Type B pancreatic cell (in vitro differentiated cells): ENCODE results near the gene C16orf46. TPM values are rescaled to one million over a fixed set of nuclear protein-coding genes. Genes with fewer than 3 reads are reported as not detected.

ENCODE experiments used
- DNase-seq: peaks from one replicate; pipeline ENCODE4 v3.0.0; 2021; ENCODE audit warnings: mixed read lengths; ENCODE audit not compliant: unreplicated experiment; ENCODE audit errors: extremely low spot score
- H3K27ac Mint-ChIP-seq: 2 replicates; pipeline ENCODE4 v1.8.0; 2021; ENCODE audit warnings: mild to moderate bottlenecking, mixed read lengths
- H3K27me3 Mint-ChIP-seq: 2 replicates; pipeline ENCODE4 v1.8.0; 2021; ENCODE audit warnings: mixed read lengths
- H3K36me3 Mint-ChIP-seq: 2 replicates; pipeline ENCODE4 v1.8.0; 2021; ENCODE audit warnings: mixed read lengths
- H3K4me1 Mint-ChIP-seq: one replicate; pipeline ENCODE4 v1.8.0; 2021; ENCODE audit warnings: mixed read lengths; ENCODE audit not compliant: unreplicated experiment
- H3K4me3 Mint-ChIP-seq: 2 replicates; pipeline ENCODE4 v1.8.0; 2021; ENCODE audit warnings: mild to moderate bottlenecking, mixed read lengths
- H3K9me3 Mint-ChIP-seq: 2 replicates; pipeline ENCODE4 v1.8.0; 2021; ENCODE audit warnings: mixed read lengths
- CTCF ChIP-seq: fragments of 200-600 bp; sonication (generic); conservative IDR thresholded peaks from 2 replicates; pipeline ENCODE4 v1.5.0; 2021; ENCODE audit warnings: antibody characterized with exemption, mild to moderate bottlenecking
- total RNA-seq: library from RNA; stranded (reverse); gene quantifications from 2 replicates; pipeline ENCODE4 v1.2.1, GENCODE V29; 2021; ENCODE audit warnings: low replicate concordance

Gene C16orf46
- total RNA-seq, 1 donor from 2014 or later, result 4.4 TPM

DNA sequence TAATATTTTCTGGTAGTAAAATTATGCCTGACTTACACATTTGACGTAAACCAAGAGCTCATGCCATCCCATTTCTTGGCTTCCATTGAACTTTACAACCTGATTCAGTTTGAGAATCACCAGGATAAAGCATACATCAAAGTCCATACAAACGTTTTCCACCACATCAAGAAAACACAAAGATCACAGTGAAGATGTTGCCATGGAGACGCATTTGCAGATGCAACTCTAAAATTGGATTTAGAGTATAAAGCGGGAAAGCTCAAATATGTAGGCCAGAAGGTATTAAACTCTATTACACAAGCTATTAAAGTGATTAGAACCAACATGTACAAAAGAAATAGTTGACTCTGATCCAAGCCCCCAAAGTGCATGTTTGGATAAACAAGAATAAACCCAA, 10.4 kb downstream of the C16orf46 start:
- no peak overlapping the region for H3K27ac Mint-ChIP-seq
- DNase-seq, result no peak
- no peaks in the 10 kb centered on the region for H3K4me1 Mint-ChIP-seq
- no peak overlapping the region for H3K4me3 Mint-ChIP-seq
- H3K36me3 Mint-ChIP-seq, result no peaks in the 10 kb centered on the region
- TF ChIP-seq CTCF, result no peak
- H3K27me3 Mint-ChIP-seq, result no peaks in the 10 kb centered on the region
- no peaks in the 10 kb centered on the region for H3K9me3 Mint-ChIP-seq

GRCh38 chr16:81061871-81062608, 15.0 kb downstream of the C16orf46 start:
- no peaks in the 10 kb centered on the region for H3K4me1 Mint-ChIP-seq
- H3K4me3 Mint-ChIP-seq, result no peak overlapping the region
- H3K27me3 Mint-ChIP-seq, result no peaks in the 10 kb centered on the region
- H3K27ac Mint-ChIP-seq, result no peak overlapping the region
- no peaks in the 10 kb centered on the region for H3K9me3 Mint-ChIP-seq
- peaks cover 3% of the 10 kb centered on the region for H3K36me3 Mint-ChIP-seq
- DNase-seq, result no peak
- no peak for TF ChIP-seq CTCF

- TF ChIP-seq CTCF, result no peak
- peaks cover 3% of the 10 kb centered on the region for H3K36me3 Mint-ChIP-seq
- H3K4me3 Mint-ChIP-seq, result no peak overlapping the region
- H3K4me1 Mint-ChIP-seq, result no peaks in the 10 kb centered on the region
- H3K27me3 Mint-ChIP-seq, result no peaks in the 10 kb centered on the region
- no peak overlapping the region for H3K27ac Mint-ChIP-seq
- no peaks in the 10 kb centered on the region for H3K9me3 Mint-ChIP-seq
- DNase-seq, result no peak
Observed at GRCh38 chr16:81061307-81061640, 15.8 kb downstream of the C16orf46 start.

DNA sequence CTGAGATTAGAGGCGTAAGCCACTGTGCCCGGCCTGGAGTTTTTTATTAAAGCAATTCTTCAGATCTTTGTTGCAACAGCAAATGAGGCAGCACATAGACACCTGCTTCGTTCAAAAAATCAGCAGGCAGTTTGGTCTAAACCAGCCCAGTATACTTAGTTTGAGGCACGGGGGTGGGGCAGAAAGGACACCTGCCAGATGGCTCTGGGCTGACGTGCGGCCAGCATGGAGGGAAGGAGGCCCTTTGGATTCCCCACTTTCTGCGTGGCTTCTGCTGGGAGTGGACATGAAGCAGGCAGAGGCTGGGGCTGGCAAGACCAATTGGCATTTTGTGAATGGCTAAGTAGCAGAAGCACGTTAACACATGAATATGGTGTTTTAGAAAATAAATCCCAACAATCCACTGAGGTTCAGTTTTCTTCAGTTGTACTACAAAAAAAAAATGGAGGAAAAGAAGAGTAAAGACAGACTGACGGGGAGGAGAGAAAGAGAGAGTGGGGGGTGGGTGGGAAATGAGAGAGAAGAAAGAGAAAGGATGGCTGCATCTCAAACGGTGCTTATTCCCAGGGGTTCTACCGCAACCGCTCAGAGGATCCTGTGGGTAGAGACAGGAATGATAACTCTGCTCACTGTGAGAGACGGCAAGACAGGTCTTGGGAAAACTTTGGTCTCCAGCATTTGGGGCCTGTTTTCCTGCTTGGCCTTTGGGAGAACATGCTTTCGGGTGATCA, 16.3 kb downstream of the C16orf46 start:
- Mint-ChIP-seq H3K4me3 (no peak overlapping the region), H3K36me3 (peaks cover 3% of the 10 kb centered on the region), H3K4me1 (no peaks in the 10 kb centered on the region), H3K27ac (no peak overlapping the region), H3K27me3 (no peaks in the 10 kb centered on the region), H3K9me3 (no peaks in the 10 kb centered on the region)
- TF ChIP-seq CTCF, result no peak
- no peak for DNase-seq

DNA sequence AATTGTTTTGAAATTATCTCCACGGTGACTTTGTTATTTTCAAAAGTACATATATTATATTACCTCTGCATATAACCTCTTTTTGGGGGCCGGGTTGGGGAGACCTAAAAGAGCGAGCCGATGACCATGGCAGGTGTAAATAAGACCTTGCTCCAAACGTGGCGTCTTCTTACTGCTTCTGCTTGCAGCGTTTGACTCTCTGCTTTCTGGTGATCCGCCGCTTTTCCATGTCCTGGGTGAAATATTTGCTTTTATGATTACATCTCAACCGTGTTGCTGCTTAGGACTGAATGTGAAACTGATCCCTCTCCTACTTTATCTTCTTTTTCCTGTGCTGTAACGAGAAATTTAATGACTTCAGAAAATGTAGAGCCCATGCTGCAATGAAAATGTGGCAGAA, 23.3 kb downstream of the C16orf46 start:
- peaks cover 4% of the 10 kb centered on the region for H3K4me1 Mint-ChIP-seq
- H3K36me3 Mint-ChIP-seq, result peaks cover 10% of the 10 kb centered on the region
- no peak for TF ChIP-seq CTCF
- DNase-seq, result no peak
- H3K27ac Mint-ChIP-seq, result no peak overlapping the region
- peaks cover 13% of the 10 kb centered on the region for H3K9me3 Mint-ChIP-seq
- no peak overlapping the region for H3K4me3 Mint-ChIP-seq
- H3K27me3 Mint-ChIP-seq, result no peaks in the 10 kb centered on the region
